ENCODE data around the gene ZCCHC24. TPM values are rescaled to one million over a fixed set of nuclear protein-coding genes. Genes with fewer than 3 reads are reported as not detected.

Gene ZCCHC24
- total and polyA plus RNA-seq, 11 donors, result 18.7 to 122 (median 49.6) TPM

- no peaks in the 10 kb centered on the region for H3K9me3 ChIP-seq
- no peak for ATAC-seq
- no peaks in the 10 kb centered on the region for H3K27me3 ChIP-seq
- intact Hi-C loops (cut with DNase I), result loop anchor here in 5 of 10 donors (2.0 to 10.0 kb wide), 5 partner anchors 70 to 227 kb away; partner anchors contain the start of gene ZCCHC24 (in 1 of the 5)
- H3K4me3 ChIP-seq, result no peak overlapping the region
- no peak for DNase-seq
- TF ChIP-seq POLR2A (IDR thresholded peaks at IDR 0.05), result no peak
- no peak for TF ChIP-seq CTCF (IDR thresholded peaks at IDR 0.05)
- H3K4me1 ChIP-seq, result peaks cover 13 to 49% (median 43%) of the 10 kb centered on the region in 12 donors
- H3K27ac ChIP-seq, result no peak overlapping the region
- 91 to 95% (median 94%) methylated on average over 36 of the region's 36 CpGs for WGBS, 4 donors
- H3K36me3 ChIP-seq, result peaks cover 0 to 5% (median 0%) of the 10 kb centered on the region in 9 donors
These were observed 67.7 kb downstream of the ZCCHC24 start for GRCh38 chr10:79377557-79378382.

- H3K27me3 ChIP-seq, result no peaks in the 10 kb centered on the region
- peaks cover 0 to under 1% (median 0%) of the 10 kb centered on the region in 12 donors for H3K9me3 ChIP-seq
- intact Hi-C loops (cut with DNase I), result loop anchor here in 5 of 10 donors (2.0 to 10.0 kb wide), 5 partner anchors 70 to 228 kb away; partner anchors contain the start of gene ZCCHC24 (in 1 of the 5)
- H3K36me3 ChIP-seq, result no peaks in the 10 kb centered on the region
- no peak overlapping the region for H3K4me3 ChIP-seq
- no peak for ATAC-seq
- 93 to 96% (median 95%) methylated on average over 12 of the region's 12 CpGs for WGBS, 4 donors
- H3K27ac ChIP-seq, result no peak overlapping the region
- H3K4me1 ChIP-seq, result peaks cover 6 to 41% (median 35%) of the 10 kb centered on the region in 12 donors
- DNase-seq, result peak in 1 of 5 donors; percentile 8
- TF ChIP-seq POLR2A (IDR thresholded peaks at IDR 0.05) (no peak), CTCF (IDR thresholded peaks at IDR 0.05) (no peak)
These were observed 68.5 kb downstream of the ZCCHC24 start for GRCh38 chr10:79376751-79377556.

DNA sequence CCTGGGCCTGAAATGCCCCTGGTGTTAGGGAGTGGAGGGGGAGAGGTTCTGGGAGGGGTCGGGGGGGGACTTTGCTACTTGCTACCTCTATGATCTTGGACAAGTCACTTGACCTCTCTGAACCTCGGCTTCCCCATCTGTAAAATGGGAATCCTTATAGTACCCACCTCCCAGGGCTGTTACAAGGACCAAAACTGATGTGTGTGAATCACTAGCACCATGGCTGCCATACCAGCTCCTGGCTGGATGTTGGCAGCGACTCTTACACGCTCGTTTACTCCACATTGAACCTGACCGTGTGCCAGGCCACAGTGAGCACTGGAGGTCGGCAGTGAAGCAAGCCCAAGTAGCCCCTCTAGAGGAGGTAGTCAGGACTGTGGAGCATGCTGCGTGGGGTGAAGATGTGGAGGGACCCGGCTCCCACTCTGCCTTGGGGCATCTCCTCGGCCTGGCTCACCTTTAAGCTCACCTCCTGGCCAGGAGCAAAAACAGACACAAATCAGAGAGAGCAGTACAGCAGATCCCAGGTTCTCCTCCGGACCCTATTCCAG, 69.3 kb downstream of the ZCCHC24 start:
- peaks cover 0 to 8% (median 0%) of the 10 kb centered on the region in 12 donors for H3K9me3 ChIP-seq
- H3K4me1 ChIP-seq, result peaks cover 2 to 33% (median 27%) of the 10 kb centered on the region in 12 donors
- 84 to 93% (median 86%) methylated on average over 9 to 11 of the region's 11 CpGs for WGBS, 4 donors
- ATAC-seq, result no peak
- DNase-seq, result peak in 1 of 5 donors; percentile 21
- no peak overlapping the region for H3K4me3 ChIP-seq
- H3K27me3 ChIP-seq, result no peaks in the 10 kb centered on the region
- no peak for TF ChIP-seq CTCF (IDR thresholded peaks at IDR 0.05)
- no peak for TF ChIP-seq POLR2A (IDR thresholded peaks at IDR 0.05)
- H3K27ac ChIP-seq, result no peak overlapping the region
- H3K36me3 ChIP-seq, result no peaks in the 10 kb centered on the region
- intact Hi-C loops (cut with DNase I), result loop anchor here in 5 of 10 donors (2.0 to 10.0 kb wide), 5 partner anchors 71 to 229 kb away; partner anchors contain the start of gene ZCCHC24 (in 1 of the 5)
